ENCODE data around the gene RDH5. TPM values are rescaled to one million over a fixed set of nuclear protein-coding genes. Genes with fewer than 3 reads are reported as not detected.

RDH5 gene
- total RNA-seq, 1 experiment from 2014 or later = 6.2 TPM

DNA sequence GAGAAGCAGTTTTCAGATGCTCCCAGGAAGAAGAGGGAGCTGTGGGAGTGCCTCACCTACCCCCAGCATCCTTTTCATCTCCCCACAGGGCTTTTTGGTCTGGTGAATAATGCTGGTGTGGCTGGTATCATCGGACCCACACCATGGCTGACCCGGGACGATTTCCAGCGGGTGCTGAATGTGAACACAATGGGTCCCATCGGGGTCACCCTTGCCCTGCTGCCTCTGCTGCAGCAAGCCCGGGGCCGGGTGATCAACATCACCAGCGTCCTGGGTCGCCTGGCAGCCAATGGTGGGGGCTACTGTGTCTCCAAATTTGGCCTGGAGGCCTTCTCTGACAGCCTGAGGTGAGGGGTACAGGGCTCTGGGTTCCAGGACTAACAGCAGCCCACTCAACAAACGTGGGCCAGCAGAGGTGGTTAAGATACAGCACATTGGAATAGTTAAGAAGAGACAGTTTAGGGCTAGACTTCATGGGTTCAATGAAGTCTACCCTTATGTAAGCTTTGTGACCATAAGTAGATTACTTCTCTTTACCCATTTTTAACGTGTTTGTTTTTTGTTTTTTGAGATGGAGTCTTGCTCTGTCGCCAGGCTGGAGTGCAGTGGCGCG lies 1.5 kb downstream of the RDH5 start:
- Histone ChIP-seq H2AFZ (ENCODE audit: low read depth, low read length, poor library complexity, severe bottlenecking) (no peak overlapping the region), H3K27me3 (ENCODE audit: insufficient read depth, low read length) (no peaks in the 10 kb centered on the region), H3K4me1 (ENCODE audit: control insufficient read depth in 1 of 2, insufficient read depth in 2 of 2, low read length in 2 of 2) (peaks cover 29 to 65% of the 10 kb centered on the region in 2 experiments), H3K4me3 (replicated peaks in 1 of 2; ENCODE audit: low read depth in 1 of 2, low read length in 2 of 2) (no peak overlapping the region), H3K27ac (ENCODE audit: low read depth, low read length) (peak overlapping the region; percentile 30), H3K4me2 (ENCODE audit: low read length) (peak overlapping the region; percentile 53), H3K9me2 (ENCODE audit: insufficient read depth) (no peaks in the 10 kb centered on the region), H3K9ac (ENCODE audit: low read length) (peak overlapping the region; percentile 24; the same call in 1 of the 2 replicates), H4K20me1 (ENCODE audit: insufficient read depth) (no peaks in the 10 kb centered on the region), H3K79me2 (ENCODE audit: insufficient read depth, low read length) (peaks cover 16% of the 10 kb centered on the region), H3K36me3 (ENCODE audit: control insufficient read depth in 1 of 2, insufficient read depth in 2 of 2, low read length in 2 of 2) (peaks cover 9 to 36% of the 10 kb centered on the region in 2 experiments; a peak in 3 of 4 replicates), H3K9me3 (ENCODE audit: control insufficient read depth in 1 of 2, insufficient read depth in 1 of 2, low read depth in 1 of 2, low read length in 2 of 2) (no peaks in the 10 kb centered on the region)
- DNase-seq (ENCODE audit: low read depth, low spot score) (no peak), ATAC-seq (no peak)
- intact Hi-C loops (cut with micrococcal nuclease) = loop anchor here (1.0 kb wide), 2 partner anchors 40 to 61 kb away; a partner anchor contains a TSS
- no TSS peak for BruUV-seq (replicated peaks)
- ChIA-PET POLR2A (interaction anchor here (1.7 kb wide), 2 partner anchors 8 to 15 kb away, joined by 5 read pairs; partner anchors contain the start of gene CD63), RAD21 (ENCODE audit: low non-redundant PET in 1 of 2, low total read pairs in 2 of 2, uncharacterized antibody in 2 of 2, unreplicated experiment in 2 of 2) (interaction anchor here (0.8 to 1.5 kb wide), 3 partner anchors 17 to 65 kb away, joined by 3 to 4 read pairs (median 3); a partner anchor contains a TSS), CTCF (interaction anchor here (0.5 to 4.1 kb wide), 11 partner anchors 8 to 98 kb away, joined by 3 to 35 read pairs (median 5); partner anchors contain the start of gene CD63)
- TF ChIP-seq, protein P1, sequence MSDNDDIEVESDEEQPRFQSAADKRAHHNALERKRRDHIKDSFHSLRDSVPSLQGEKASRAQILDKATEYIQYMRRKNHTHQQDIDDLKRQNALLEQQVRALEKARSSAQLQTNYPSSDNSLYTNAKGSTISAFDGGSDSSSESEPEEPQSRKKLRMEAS (IDR thresholded peaks at IDR 0.05) = no peak
- no peak for TF ChIP-seq SRF (IDR thresholded peaks at IDR 0.05; ENCODE audit: low read depth)
- no peak for TF ChIP-seq FOSL1 (IDR thresholded peaks at IDR 0.05; ENCODE audit: low read depth)
- no peak for TF ChIP-seq EGR1 (IDR thresholded peaks at IDR 0.05; ENCODE audit: low read depth)
- TF ChIP-seq, protein P2, sequence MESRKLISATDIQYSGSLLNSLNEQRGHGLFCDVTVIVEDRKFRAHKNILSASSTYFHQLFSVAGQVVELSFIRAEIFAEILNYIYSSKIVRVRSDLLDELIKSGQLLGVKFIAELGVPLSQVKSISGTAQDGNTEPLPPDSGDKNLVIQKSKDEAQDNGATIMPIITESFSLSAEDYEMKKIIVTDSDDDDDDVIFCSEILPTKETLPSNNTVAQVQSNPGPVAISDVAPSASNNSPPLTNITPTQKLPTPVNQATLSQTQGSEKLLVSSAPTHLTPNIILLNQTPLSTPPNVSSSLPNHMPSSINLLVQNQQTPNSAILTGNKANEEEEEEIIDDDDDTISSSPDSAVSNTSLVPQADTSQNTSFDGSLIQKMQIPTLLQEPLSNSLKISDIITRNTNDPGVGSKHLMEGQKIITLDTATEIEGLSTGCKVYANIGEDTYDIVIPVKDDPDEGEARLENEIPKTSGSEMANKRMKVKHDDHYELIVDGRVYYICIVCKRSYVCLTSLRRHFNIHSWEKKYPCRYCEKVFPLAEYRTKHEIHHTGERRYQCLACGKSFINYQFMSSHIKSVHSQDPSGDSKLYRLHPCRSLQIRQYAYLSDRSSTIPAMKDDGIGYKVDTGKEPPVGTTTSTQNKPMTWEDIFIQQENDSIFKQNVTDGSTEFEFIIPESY (IDR thresholded peaks at IDR 0.05; ENCODE audit: extremely low read depth, insufficient replicate concordance, low read length) = no peak
- TF ChIP-seq POLR2AphosphoS5 (IDR thresholded peaks at IDR 0.05; ENCODE audit: low read depth, low read length) = no peak
- TF ChIP-seq SP1 (IDR thresholded peaks at IDR 0.05; ENCODE audit: low read depth) = no peak
- no peak for TF ChIP-seq SIN3A (IDR thresholded peaks at IDR 0.05; ENCODE audit: low read depth)
- TF ChIP-seq EZH2phosphoT487 (IDR thresholded peaks at IDR 0.05; ENCODE audit: borderline replicate concordance) = no peak
- no peak for TF ChIP-seq RAD21 (IDR thresholded peaks at IDR 0.05; ENCODE audit: low read depth)
- no peak for TF ChIP-seq JUND (IDR thresholded peaks at IDR 0.05)
- TF ChIP-seq TCF7L2 (IDR thresholded peaks at IDR 0.05; ENCODE audit: borderline replicate concordance, extremely low read depth, insufficient read depth, insufficient read length) = no peak
- no peak for TF ChIP-seq POLR2A (IDR thresholded peaks at IDR 0.05; ENCODE audit: borderline replicate concordance, extremely low read depth, insufficient read depth, insufficient read length)
- TF ChIP-seq ELF1 (IDR thresholded peaks at IDR 0.05; ENCODE audit: borderline replicate concordance, low read depth) = no peak
